HepG2 (cell line): ENCODE data around the gene MVP. TPM values are rescaled to one million over a fixed set of nuclear protein-coding genes. Genes with fewer than 3 reads are reported as not detected.

ENCODE experiments used
- ATF7 ChIP-seq, 2 experiments: fragments of 450-650 bp in 1 of 2; sonication (generic) in 1 of 2; formaldehyde crosslinking in 1 of 2; IDR thresholded peaks; 2 replicates each; pipeline versions ENCODE4 v1.4.0 to v1.6.1; 2016 to 2020; ENCODE audit warnings: antibody characterized with exemption in 1 of 2, mild to moderate bottlenecking in 1 of 2, missing genetic modification reagents in 1 of 2
- CERS6 ChIP-seq: sonication (generic); formaldehyde crosslinking; IDR thresholded peaks from 2 replicates; pipeline ENCODE4 v1.5.0; 2020; ENCODE audit warnings: missing genetic modification reagents
- CHD2 ChIP-seq: IDR thresholded peaks from 2 replicates; pipeline ENCODE4 v1.6.1; 2011; ENCODE audit warnings: low read depth, low read length, improper control_type of control experiment
- FOXJ3 ChIP-seq: sonication (generic); formaldehyde crosslinking; IDR thresholded peaks from 2 replicates; pipeline ENCODE4 v1.4.0; 2020; ENCODE audit warnings: missing genetic modification reagents, mild to moderate bottlenecking, borderline replicate concordance
- GATAD2A ChIP-seq: IDR thresholded peaks from 2 replicates; pipeline ENCODE4 v1.6.1; 2016
- GRHL1 ChIP-seq: sonication (generic); formaldehyde crosslinking; conservative IDR thresholded peaks from 2 replicates; pipeline ENCODE4 v1.8.0; 2022; ENCODE audit warnings: missing genetic modification reagents
- HNRNPLL ChIP-seq: fragments of 200-400 bp; formaldehyde crosslinking; IDR thresholded peaks from 2 replicates; pipeline ENCODE4 v1.6.1; 2017; ENCODE audit warnings: mild to moderate bottlenecking, low read depth, low read length; ENCODE audit not compliant: poor library complexity, severe bottlenecking
- JARID2 ChIP-seq: sonication (generic); formaldehyde crosslinking; IDR thresholded peaks from 2 replicates; pipeline ENCODE4 v1.8.1; 2023; ENCODE audit warnings: missing genetic modification reagents, inconsistent platforms; ENCODE audit not compliant: insufficient replicate concordance
- MAZ ChIP-seq, 2 experiments: sonication (generic) in 1 of 2; formaldehyde crosslinking in 1 of 2; IDR thresholded peaks; 2 replicates each; pipeline versions ENCODE4 v1.5.0 to v1.6.1; 2012 to 2020; ENCODE audit warnings: low read depth in 2 of 2, mild to moderate bottlenecking in 2 of 2, borderline replicate concordance in 1 of 2, improper control_type of control experiment in 1 of 2, low read length in 1 of 2, missing genetic modification reagents in 1 of 2, moderate library complexity in 1 of 2
- MXI1 ChIP-seq: IDR thresholded peaks from 3 replicates; pipeline ENCODE4 v1.6.1; 2012; ENCODE audit warnings: low read depth, low read length, inconsistent platforms, borderline replicate concordance
- SRSF4 ChIP-seq: fragments of 200-400 bp; formaldehyde crosslinking; IDR thresholded peaks from one replicate; pipeline ENCODE4 v1.6.1; 2018; ENCODE audit warnings: mild to moderate bottlenecking, low read depth, low read length, moderate library complexity; ENCODE audit not compliant: poor library complexity, severe bottlenecking
- TBL1XR1 ChIP-seq: fragments of 150-350 bp; IDR thresholded peaks from 2 replicates; pipeline ENCODE4 v1.6.1; 2014; ENCODE audit warnings: borderline replicate concordance, low read length; ENCODE audit not compliant: partially characterized antibody
- ZFY ChIP-seq: sonication (generic); formaldehyde crosslinking; IDR thresholded peaks from 2 replicates; pipeline ENCODE4 v1.4.0; 2020; ENCODE audit warnings: missing genetic modification reagents
- ZMYM2 ChIP-seq: sonication (generic); formaldehyde crosslinking; IDR thresholded peaks from 2 replicates; pipeline ENCODE4 v1.8.0; 2022; ENCODE audit warnings: mild to moderate bottlenecking, missing genetic modification reagents
- ZNF232 ChIP-seq: sonication (generic); formaldehyde crosslinking; IDR thresholded peaks from 2 replicates; pipeline ENCODE4 v1.4.0; 2020; ENCODE audit warnings: missing genetic modification reagents, borderline replicate concordance
- ZNF263 ChIP-seq: sonication (generic); formaldehyde crosslinking; IDR thresholded peaks from 2 replicates; pipeline ENCODE4 v1.4.0; 2020; ENCODE audit warnings: missing genetic modification reagents
- ZNF580 ChIP-seq: IDR thresholded peaks from 2 replicates; pipeline ENCODE4 v1.6.1; 2016; ENCODE audit warnings: low read depth, borderline replicate concordance
- ZNF597 ChIP-seq: sonication (generic); formaldehyde crosslinking; IDR thresholded peaks from 2 replicates; pipeline ENCODE4 v1.5.0; 2020; ENCODE audit warnings: missing genetic modification reagents
- ZNF629 ChIP-seq: sonication (generic); formaldehyde crosslinking; conservative IDR thresholded peaks from 2 replicates; pipeline ENCODE4 v1.5.0; 2020; ENCODE audit warnings: missing genetic modification reagents
- ZNF784 ChIP-seq: sonication (generic); formaldehyde crosslinking; IDR thresholded peaks from 2 replicates; pipeline ENCODE4 v1.5.1; 2020; ENCODE audit warnings: missing genetic modification reagents, mild to moderate bottlenecking, borderline replicate concordance
- ZSCAN29 ChIP-seq: sonication (generic); formaldehyde crosslinking; conservative IDR thresholded peaks from 2 replicates; pipeline ENCODE4 v1.4.0; 2020; ENCODE audit warnings: mild to moderate bottlenecking, missing genetic modification reagents
- polyA plus RNA-seq, 8 experiments: library from polyadenylated mRNA; depleted of rRNA in 3 of 8; stranded (reverse) in 7 of 8; unstranded in 1 of 8; fragments of >200 nt; fragmentation: Illumina TruSeq in 4 of 8; extraction: Trizol in 4 of 8; gene quantifications; 2 replicates each; pipeline versions ENCODE4 v1.2.1 to v1.2.3, GENCODE V29; 2011 to 2016; ENCODE audit warnings: low read depth in 4 of 8, missing spikeins in 1 of 8, mixed read lengths in 1 of 8; ENCODE audit not compliant: insufficient read depth in 1 of 8
- total RNA-seq, 5 experiments: library from RNA; depleted of rRNA; stranded (reverse); fragments of >200 nt; fragmentation: Illumina TruSeq; extraction: Trizol; gene quantifications; 2 replicates each; pipeline ENCODE4 v1.2.3, GENCODE V29; 2016; ENCODE audit warnings: low read depth in 1 of 5

The MVP gene
- total and polyA plus RNA-seq, 2 of the 13 experiments (the other 11 are each of a cell fraction or from before 2014, with no cell fraction given): 22.9 to 43.5 TPM

- TF ChIP-seq ZNF629: no peak
- TF ChIP-seq ZNF784: peak; percentile 84; the same call in 1 of the 2 replicates
- no peak for TF ChIP-seq FOXJ3 (CRISPR knock-in tag)
- 0 out of 3 replicates have a peak, but pooled peaks have one; percentile 39 for TF ChIP-seq MXI1
- TF ChIP-seq ZNF597 (CRISPR knock-in tag): no peak
- no peak for TF ChIP-seq ZNF232 (CRISPR knock-in tag)
- no peak for TF ChIP-seq SRSF4
- TF ChIP-seq ZNF263 (CRISPR knock-in tag): peak; percentile 25; the same call in 1 of the 2 replicates
- TF ChIP-seq ZSCAN29 (CRISPR knock-in tag): no peak; the same call in 1 of the 2 replicates
- peak; percentile 43; the same call in 1 of the 2 replicates for TF ChIP-seq ZMYM2 (CRISPR knock-in tag)
- TF ChIP-seq GRHL1 (CRISPR knock-in tag): no peak
- peak; percentile 26 for TF ChIP-seq TBL1XR1
- no peak for TF ChIP-seq CHD2
- TF ChIP-seq MAZ (IDR thresholded peaks at IDR 0.05; ENCODE audit: borderline replicate concordance, low read depth, low read length): no peak; the same call in 1 of the 2 replicates
- peak; percentile 84 for TF ChIP-seq MAZ (CRISPR knock-in tag; IDR thresholded peaks at IDR 0.05; ENCODE audit: low read depth)
- TF ChIP-seq ATF7 (IDR thresholded peaks at IDR 0.05): no peak
- no peak for TF ChIP-seq ATF7 (CRISPR knock-in tag; IDR thresholded peaks at IDR 0.05)
- TF ChIP-seq GATAD2A (CRISPR knock-in tag): peak; percentile 81
- no peak for TF ChIP-seq CERS6 (CRISPR knock-in tag)
- TF ChIP-seq JARID2: peak; percentile 25
- peak; percentile 95 for TF ChIP-seq HNRNPLL
- TF ChIP-seq ZFY (CRISPR knock-in tag): peak; percentile 47; the same call in 1 of the 2 replicates
- peak; percentile 85; the same call in 1 of the 2 replicates for TF ChIP-seq ZNF580 (CRISPR knock-in tag)
Measured at GRCh38 chr16:29784901-29785500, 35.3 kb upstream of the MVP start (continued).
